ENCODE measurements around the gene ATXN10.
"Not testable (repeated sequence)": the region's sequence is repeated elsewhere in the genome, so short reads cannot be mapped to it uniquely, and the experiment has no call there.

- not testable (repeated sequence) for TF ChIP-seq CTCF (IDR thresholded peaks at IDR 0.05; ENCODE audit: low read length); EZH2 (IDR thresholded peaks at IDR 0.05; ENCODE audit: borderline replicate concordance, low read length)
Measured at GRCh38 chr22:45670363-45670762, 1.3 kb upstream of the ATXN10 start.

All from OCI-LY1 (cell line).